Parathyroid adenoma (tissue), 2 donors: ENCODE results near the gene IL32.

Experiments
- H2AFZ ChIP-seq: fragments of 300-600 bp; sonication (generic); one replicate; pipeline ENCODE4 v1.7.0; 2017; ENCODE audit warnings: antibody characterized with exemption, mild to moderate bottlenecking
- H3K27ac ChIP-seq: fragments of 300-600 bp; sonication (generic); one replicate; pipeline ENCODE4 v1.7.0; 2017
- H3K27me3 ChIP-seq: fragments of 300-600 bp; sonication (generic); one replicate; pipeline ENCODE4 v1.7.0; 2017; ENCODE audit warnings: low read length; ENCODE audit not compliant: control insufficient read depth, insufficient read depth
- H3K36me3 ChIP-seq: fragments of 300-600 bp; sonication (generic); one replicate; pipeline ENCODE4 v1.7.0; 2017; ENCODE audit warnings: low read length; ENCODE audit not compliant: control insufficient read depth, insufficient read depth
- H3K4me1 ChIP-seq: fragments of 300-600 bp; sonication (generic); one replicate; pipeline ENCODE4 v1.7.0; 2017; ENCODE audit warnings: control low read depth
- H3K4me2 ChIP-seq: fragments of 300-600 bp; sonication (generic); one replicate; pipeline ENCODE4 v1.7.0; 2017; ENCODE audit warnings: low read length
- H3K4me3 ChIP-seq: fragments of 300-600 bp; sonication (generic); one replicate; pipeline ENCODE4 v1.7.0; 2017; ENCODE audit warnings: low read depth, low read length
- H3K79me2 ChIP-seq: fragments of 300-600 bp; sonication (generic); one replicate; pipeline ENCODE4 v1.7.0; 2017; ENCODE audit warnings: control low read depth
- H3K9ac ChIP-seq: fragments of 300-600 bp; sonication (generic); one replicate; pipeline ENCODE4 v1.7.0; 2017; ENCODE audit warnings: mild to moderate bottlenecking
- H3K9me3 ChIP-seq: fragments of 300-600 bp; sonication (generic); one replicate; pipeline ENCODE4 v1.7.0; 2017; ENCODE audit warnings: low read length; ENCODE audit not compliant: control insufficient read depth
- CTCF ChIP-seq: fragments of 300-600 bp; sonication (generic); IDR thresholded peaks from one replicate; pipeline ENCODE4 v1.7.0; 2017; ENCODE audit warnings: antibody characterized with exemption, mild to moderate bottlenecking
- donor health status: primary hyperparathyroidism.

Gene IL32

GRCh38 chr16:3112881-3113574 is 47.6 kb downstream of the IL32 start:
- H3K4me3 ChIP-seq = peak overlapping the region; percentile 94
- no peak overlapping the region for H3K9ac ChIP-seq
- peak overlapping the region; percentile 83 for H2AFZ ChIP-seq
- H3K27me3 ChIP-seq = no peaks in the 10 kb centered on the region
- H3K27ac ChIP-seq = peak overlapping the region; percentile 30
- H3K36me3 ChIP-seq = no peaks in the 10 kb centered on the region
- no peaks in the 10 kb centered on the region for H3K79me2 ChIP-seq
- H3K4me2 ChIP-seq = peak overlapping the region; percentile 88
- no peak for TF ChIP-seq CTCF
- H3K9me3 ChIP-seq = no peaks in the 10 kb centered on the region
- peaks cover 8% of the 10 kb centered on the region for H3K4me1 ChIP-seq

- Histone ChIP-seq H3K27ac (no peak overlapping the region), H3K9ac (no peak overlapping the region), H3K4me2 (peak overlapping the region; percentile 88), H3K4me3 (peak overlapping the region; percentile 94), H3K27me3 (no peaks in the 10 kb centered on the region), H3K79me2 (no peaks in the 10 kb centered on the region), H2AFZ (no peak overlapping the region), H3K36me3 (no peaks in the 10 kb centered on the region), H3K4me1 (peaks cover 8% of the 10 kb centered on the region), H3K9me3 (no peaks in the 10 kb centered on the region)
- TF ChIP-seq CTCF = no peak
Observed at GRCh38 chr16:3113765-3114479, 48.5 kb downstream of the IL32 start.

GRCh38 chr16:3115003-3115402 is 49.6 kb downstream of the IL32 start:
- TF ChIP-seq CTCF = no peak
- H3K36me3 ChIP-seq = no peaks in the 10 kb centered on the region
- H3K27ac ChIP-seq = no peak overlapping the region
- peaks cover 8% of the 10 kb centered on the region for H3K4me1 ChIP-seq
- H3K79me2 ChIP-seq = no peaks in the 10 kb centered on the region
- no peak overlapping the region for H2AFZ ChIP-seq
- H3K9me3 ChIP-seq = no peaks in the 10 kb centered on the region
- no peak overlapping the region for H3K4me2 ChIP-seq
- no peak overlapping the region for H3K9ac ChIP-seq
- no peaks in the 10 kb centered on the region for H3K27me3 ChIP-seq
- H3K4me3 ChIP-seq = no peak overlapping the region

GRCh38 chr16:3115561-3115960 is 50.1 kb downstream of the IL32 start:
- H2AFZ ChIP-seq = no peak overlapping the region
- no peaks in the 10 kb centered on the region for H3K9me3 ChIP-seq
- TF ChIP-seq CTCF = no peak
- no peaks in the 10 kb centered on the region for H3K79me2 ChIP-seq
- H3K36me3 ChIP-seq = no peaks in the 10 kb centered on the region
- no peak overlapping the region for H3K27ac ChIP-seq
- no peak overlapping the region for H3K4me2 ChIP-seq
- no peak overlapping the region for H3K9ac ChIP-seq
- H3K27me3 ChIP-seq = no peaks in the 10 kb centered on the region
- peaks cover 8% of the 10 kb centered on the region for H3K4me1 ChIP-seq
- H3K4me3 ChIP-seq = no peak overlapping the region
